WTC11 (cell line): ENCODE results near the gene TMEM165. TPM values are rescaled to one million over a fixed set of nuclear protein-coding genes. Genes with fewer than 3 reads are reported as not detected.

ENCODE experiments used
- ATAC-seq: fragments of 200-7000 bp; cut with Tn5 transposase; 2 replicates; pipeline ENCODE4 v1.10.0; 2021; ENCODE audit warnings: mild to moderate bottlenecking, moderate library complexity
- CTCF ChIA-PET: fragments of 300-600 bp; sonication (Branson Sonifier 250); formaldehyde crosslinking; loops from one replicate; lab custom pipeline; 2021; ENCODE audit warnings: antibody characterized with exemption; lab: Charles Lee
- POLR2A ChIA-PET: fragments of 350-600 bp; sonication (Branson Sonifier 250); formaldehyde crosslinking; loops from one replicate; lab custom pipeline; 2021; ENCODE audit warnings: antibody characterized with exemption; lab: Charles Lee
- DNase-seq: peaks from one replicate; pipeline ENCODE4 v3.0.0; 2021; ENCODE audit warnings: low spot score
- H3K27ac Mint-ChIP-seq: 2 replicates; pipeline ENCODE4 v1.8.0; 2021; ENCODE audit warnings: mixed read lengths
- H3K27me3 Mint-ChIP-seq: 2 replicates; pipeline ENCODE4 v1.8.0; 2021; ENCODE audit warnings: low read depth, mild to moderate bottlenecking, moderate library complexity, mixed read lengths
- H3K36me3 Mint-ChIP-seq: 2 replicates; pipeline ENCODE4 v1.8.0; 2021; ENCODE audit warnings: mixed read lengths
- H3K4me1 Mint-ChIP-seq: 2 replicates; pipeline ENCODE4 v1.8.0; 2022; ENCODE audit warnings: mixed read lengths
- H3K4me3 Mint-ChIP-seq: 2 replicates; pipeline ENCODE4 v1.8.0; 2021; ENCODE audit warnings: mild to moderate bottlenecking, moderate library complexity, mixed read lengths
- H3K9me3 Mint-ChIP-seq: 2 replicates; pipeline ENCODE4 v1.8.0; 2021; ENCODE audit warnings: mixed read lengths
- AR ChIP-seq: fragments of 250-450 bp; sonication (Bioruptor Pico); IDR thresholded peaks from 2 replicates; pipeline ENCODE4 v1.9.0; 2021; ENCODE audit warnings: mild to moderate bottlenecking
- EMX1 ChIP-seq: fragments of 250-450 bp; sonication (Bioruptor Pico); IDR thresholded peaks from 2 replicates; pipeline ENCODE4 v1.8.0; 2021; ENCODE audit warnings: mild to moderate bottlenecking
- GRHL2 ChIP-seq: fragments of 250-450 bp; sonication (Bioruptor Pico); IDR thresholded peaks from 2 replicates; pipeline ENCODE4 v1.8.0; 2022; ENCODE audit warnings: mild to moderate bottlenecking, moderate library complexity; ENCODE audit not compliant: insufficient replicate concordance, severe bottlenecking
- GTF2I ChIP-seq: fragments of 250-450 bp; sonication (Bioruptor Pico); conservative IDR thresholded peaks from 2 replicates; pipeline ENCODE4 v1.4.0; 2021; ENCODE audit warnings: mild to moderate bottlenecking
- HMGA2 ChIP-seq: fragments of 250-450 bp; sonication (Bioruptor Pico); IDR thresholded peaks from 2 replicates; pipeline ENCODE4 v1.4.0; 2021; ENCODE audit warnings: mild to moderate bottlenecking, moderate library complexity
- NR1H2 ChIP-seq: sonication (generic); formaldehyde crosslinking; IDR thresholded peaks from 2 replicates; pipeline ENCODE4 v1.9.0; 2021; ENCODE audit warnings: mild to moderate bottlenecking, moderate library complexity, missing genetic modification reagents
- PRRX2 ChIP-seq: fragments of 250-450 bp; sonication (Bioruptor Pico); IDR thresholded peaks from 2 replicates; pipeline ENCODE4 v1.8.0; 2021; ENCODE audit warnings: mild to moderate bottlenecking
- SMAD4 ChIP-seq: sonication (generic); formaldehyde crosslinking; IDR thresholded peaks from 2 replicates; pipeline ENCODE4 v1.8.0; 2022; ENCODE audit warnings: mild to moderate bottlenecking, missing genetic modification reagents
- SOX15 ChIP-seq: fragments of 250-450 bp; sonication (Bioruptor Pico); IDR thresholded peaks from 2 replicates; pipeline ENCODE4 v1.9.0; 2021; ENCODE audit warnings: mild to moderate bottlenecking
- TEAD1 ChIP-seq: sonication (generic); formaldehyde crosslinking; IDR thresholded peaks from 2 replicates; pipeline ENCODE4 v1.8.0; 2022; ENCODE audit warnings: mild to moderate bottlenecking, missing genetic modification reagents
- ZBTB21 ChIP-seq: sonication (generic); formaldehyde crosslinking; IDR thresholded peaks from 2 replicates; pipeline ENCODE4 v1.8.1; 2023; ENCODE audit warnings: mild to moderate bottlenecking, missing genetic modification reagents, borderline replicate concordance
- ZNF219 ChIP-seq: sonication (generic); formaldehyde crosslinking; IDR thresholded peaks from 2 replicates; pipeline ENCODE4 v1.8.0; 2023; ENCODE audit warnings: missing genetic modification reagents, mild to moderate bottlenecking, borderline replicate concordance
- ZNF396 ChIP-seq: fragments of 250-450 bp; sonication (Bioruptor Pico); IDR thresholded peaks from 2 replicates; pipeline ENCODE4 v1.8.0; 2021; ENCODE audit warnings: mild to moderate bottlenecking, moderate library complexity, borderline replicate concordance
- ZNF512 ChIP-seq: sonication (generic); formaldehyde crosslinking; IDR thresholded peaks from 2 replicates; pipeline ENCODE4 v1.8.1; 2022; ENCODE audit warnings: missing genetic modification reagents, borderline replicate concordance
- total RNA-seq: library from RNA; stranded (reverse); gene quantifications from 3 replicates; pipeline ENCODE4 v1.2.3, GENCODE V29; 2021
- TF ChIP-seq, protein P1 (sequence below): sonication (generic); formaldehyde crosslinking; IDR thresholded peaks from 2 replicates; pipeline ENCODE4 v1.8.0; 2022; ENCODE audit warnings: mild to moderate bottlenecking, missing genetic modification reagents
- TF ChIP-seq, protein P2 (sequence below): sonication (generic); formaldehyde crosslinking; IDR thresholded peaks from 2 replicates; pipeline ENCODE4 v1.8.0; 2023; ENCODE audit warnings: missing genetic modification reagents, mild to moderate bottlenecking, borderline replicate concordance
- TF ChIP-seq, protein P3 (sequence below): sonication (generic); formaldehyde crosslinking; IDR thresholded peaks from 2 replicates; pipeline ENCODE4 v1.8.1; 2022; ENCODE audit warnings: low read depth, mild to moderate bottlenecking, moderate library complexity, missing genetic modification reagents, borderline replicate concordance
- TF ChIP-seq, protein P4 (sequence below): fragments of 200-600 bp; IDR thresholded peaks from 2 replicates; pipeline ENCODE4 v1.8.0; 2022; ENCODE audit warnings: antibody characterized with exemption

TMEM165 gene
- total RNA-seq, 1 experiment from 2014 or later, result 88.6 TPM

- no peak for TF ChIP-seq EMX1 (CRISPR knock-in tag)
- TF ChIP-seq ZBTB21 (CRISPR knock-in tag), result no peak
- no peak for TF ChIP-seq GRHL2 (CRISPR knock-in tag)
- no peak for TF ChIP-seq SMAD4
- TF ChIP-seq, protein P1, sequence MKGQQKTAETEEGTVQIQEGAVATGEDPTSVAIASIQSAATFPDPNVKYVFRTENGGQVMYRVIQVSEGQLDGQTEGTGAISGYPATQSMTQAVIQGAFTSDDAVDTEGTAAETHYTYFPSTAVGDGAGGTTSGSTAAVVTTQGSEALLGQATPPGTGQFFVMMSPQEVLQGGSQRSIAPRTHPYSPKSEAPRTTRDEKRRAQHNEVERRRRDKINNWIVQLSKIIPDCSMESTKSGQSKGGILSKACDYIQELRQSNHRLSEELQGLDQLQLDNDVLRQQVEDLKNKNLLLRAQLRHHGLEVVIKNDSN, result no peak
- TF ChIP-seq NR1H2, result no peak
- TF ChIP-seq, protein P2, sequence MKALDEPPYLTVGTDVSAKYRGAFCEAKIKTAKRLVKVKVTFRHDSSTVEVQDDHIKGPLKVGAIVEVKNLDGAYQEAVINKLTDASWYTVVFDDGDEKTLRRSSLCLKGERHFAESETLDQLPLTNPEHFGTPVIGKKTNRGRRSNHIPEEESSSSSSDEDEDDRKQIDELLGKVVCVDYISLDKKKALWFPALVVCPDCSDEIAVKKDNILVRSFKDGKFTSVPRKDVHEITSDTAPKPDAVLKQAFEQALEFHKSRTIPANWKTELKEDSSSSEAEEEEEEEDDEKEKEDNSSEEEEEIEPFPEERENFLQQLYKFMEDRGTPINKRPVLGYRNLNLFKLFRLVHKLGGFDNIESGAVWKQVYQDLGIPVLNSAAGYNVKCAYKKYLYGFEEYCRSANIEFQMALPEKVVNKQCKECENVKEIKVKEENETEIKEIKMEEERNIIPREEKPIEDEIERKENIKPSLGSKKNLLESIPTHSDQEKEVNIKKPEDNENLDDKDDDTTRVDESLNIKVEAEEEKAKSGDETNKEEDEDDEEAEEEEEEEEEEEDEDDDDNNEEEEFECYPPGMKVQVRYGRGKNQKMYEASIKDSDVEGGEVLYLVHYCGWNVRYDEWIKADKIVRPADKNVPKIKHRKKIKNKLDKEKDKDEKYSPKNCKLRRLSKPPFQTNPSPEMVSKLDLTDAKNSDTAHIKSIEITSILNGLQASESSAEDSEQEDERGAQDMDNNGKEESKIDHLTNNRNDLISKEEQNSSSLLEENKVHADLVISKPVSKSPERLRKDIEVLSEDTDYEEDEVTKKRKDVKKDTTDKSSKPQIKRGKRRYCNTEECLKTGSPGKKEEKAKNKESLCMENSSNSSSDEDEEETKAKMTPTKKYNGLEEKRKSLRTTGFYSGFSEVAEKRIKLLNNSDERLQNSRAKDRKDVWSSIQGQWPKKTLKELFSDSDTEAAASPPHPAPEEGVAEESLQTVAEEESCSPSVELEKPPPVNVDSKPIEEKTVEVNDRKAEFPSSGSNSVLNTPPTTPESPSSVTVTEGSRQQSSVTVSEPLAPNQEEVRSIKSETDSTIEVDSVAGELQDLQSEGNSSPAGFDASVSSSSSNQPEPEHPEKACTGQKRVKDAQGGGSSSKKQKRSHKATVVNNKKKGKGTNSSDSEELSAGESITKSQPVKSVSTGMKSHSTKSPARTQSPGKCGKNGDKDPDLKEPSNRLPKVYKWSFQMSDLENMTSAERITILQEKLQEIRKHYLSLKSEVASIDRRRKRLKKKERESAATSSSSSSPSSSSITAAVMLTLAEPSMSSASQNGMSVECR (CRISPR knock-in tag), result no peak
- TF ChIP-seq, protein P3, sequence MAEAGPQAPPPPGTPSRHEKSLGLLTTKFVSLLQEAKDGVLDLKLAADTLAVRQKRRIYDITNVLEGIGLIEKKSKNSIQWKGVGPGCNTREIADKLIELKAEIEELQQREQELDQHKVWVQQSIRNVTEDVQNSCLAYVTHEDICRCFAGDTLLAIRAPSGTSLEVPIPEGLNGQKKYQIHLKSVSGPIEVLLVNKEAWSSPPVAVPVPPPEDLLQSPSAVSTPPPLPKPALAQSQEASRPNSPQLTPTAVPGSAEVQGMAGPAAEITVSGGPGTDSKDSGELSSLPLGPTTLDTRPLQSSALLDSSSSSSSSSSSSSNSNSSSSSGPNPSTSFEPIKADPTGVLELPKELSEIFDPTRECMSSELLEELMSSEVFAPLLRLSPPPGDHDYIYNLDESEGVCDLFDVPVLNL (CRISPR knock-in tag), result no peak
- TF ChIP-seq, protein P4, sequence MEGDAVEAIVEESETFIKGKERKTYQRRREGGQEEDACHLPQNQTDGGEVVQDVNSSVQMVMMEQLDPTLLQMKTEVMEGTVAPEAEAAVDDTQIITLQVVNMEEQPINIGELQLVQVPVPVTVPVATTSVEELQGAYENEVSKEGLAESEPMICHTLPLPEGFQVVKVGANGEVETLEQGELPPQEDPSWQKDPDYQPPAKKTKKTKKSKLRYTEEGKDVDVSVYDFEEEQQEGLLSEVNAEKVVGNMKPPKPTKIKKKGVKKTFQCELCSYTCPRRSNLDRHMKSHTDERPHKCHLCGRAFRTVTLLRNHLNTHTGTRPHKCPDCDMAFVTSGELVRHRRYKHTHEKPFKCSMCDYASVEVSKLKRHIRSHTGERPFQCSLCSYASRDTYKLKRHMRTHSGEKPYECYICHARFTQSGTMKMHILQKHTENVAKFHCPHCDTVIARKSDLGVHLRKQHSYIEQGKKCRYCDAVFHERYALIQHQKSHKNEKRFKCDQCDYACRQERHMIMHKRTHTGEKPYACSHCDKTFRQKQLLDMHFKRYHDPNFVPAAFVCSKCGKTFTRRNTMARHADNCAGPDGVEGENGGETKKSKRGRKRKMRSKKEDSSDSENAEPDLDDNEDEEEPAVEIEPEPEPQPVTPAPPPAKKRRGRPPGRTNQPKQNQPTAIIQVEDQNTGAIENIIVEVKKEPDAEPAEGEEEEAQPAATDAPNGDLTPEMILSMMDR, result no peak
- TF ChIP-seq PRRX2 (CRISPR knock-in tag), result no peak
- no peak for TF ChIP-seq TEAD1 (CRISPR knock-in tag)
- TF ChIP-seq GTF2I, result no peak
- no peak for TF ChIP-seq HMGA2 (CRISPR knock-in tag)
- no peak for TF ChIP-seq ZNF396 (CRISPR knock-in tag)
- Mint-ChIP-seq H3K4me3 (peak overlapping the region; percentile 38), H3K27ac (no peak overlapping the region; the same call in 1 of the 2 replicates), H3K4me1 (peaks cover 27% of the 10 kb centered on the region), H3K36me3 (peaks cover 14% of the 10 kb centered on the region), H3K9me3 (no peaks in the 10 kb centered on the region), H3K27me3 (peaks cover 2% of the 10 kb centered on the region; the same call in 1 of the 2 replicates)
- DNase-seq (no peak), ATAC-seq (no peak)
- CTCF ChIA-PET, result interaction anchor here (0.6 to 1.1 kb wide), 2 partner anchors 20 to 395 kb away, joined by 3 read pairs; no protein-coding TSS in a partner anchor
- POLR2A ChIA-PET, result no interaction called here
Observed at GRCh38 chr4:55393461-55394320, 2.1 kb upstream of the TMEM165 start.

DNA sequence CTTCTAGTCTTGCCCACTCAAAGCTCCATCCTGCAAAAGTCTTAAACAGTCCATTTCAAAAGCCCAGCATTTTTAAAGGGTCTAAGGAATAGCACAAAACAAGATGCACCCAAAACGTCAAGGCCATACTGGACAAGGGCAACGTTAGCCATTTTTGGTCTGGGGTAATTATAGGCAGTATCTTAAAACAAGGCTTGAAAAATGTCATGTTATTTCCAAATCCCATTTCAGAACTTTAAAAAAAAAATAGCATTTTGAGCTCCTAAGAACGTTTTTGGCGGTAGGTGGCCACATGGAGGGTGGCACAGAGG lies 584 bp upstream of the TMEM165 start:
- ATAC-seq (no peak), DNase-seq (no peak)
- peak overlapping the region; percentile 86 for H3K4me3 Mint-ChIP-seq
- H3K27ac Mint-ChIP-seq, result peak overlapping the region; percentile 97
- ChIA-PET CTCF (interaction anchor here (0.7 to 2.9 kb wide), 4 partner anchors 9 to 424 kb away, joined by 3 to 7 read pairs (median 4); partner anchors contain the start of gene SRD5A3), POLR2A (interaction anchor here (0.7 to 1.8 kb wide), 6 partner anchors 8 to 425 kb away, joined by 3 to 7 read pairs (median 3); partner anchors contain the start of genes EXOC1L and SRD5A3)
- no peaks in the 10 kb centered on the region for H3K9me3 Mint-ChIP-seq
- peaks cover 35% of the 10 kb centered on the region for H3K4me1 Mint-ChIP-seq
- H3K36me3 Mint-ChIP-seq, result peaks cover 18% of the 10 kb centered on the region
- H3K27me3 Mint-ChIP-seq, result peaks cover 2% of the 10 kb centered on the region; the same call in 1 of the 2 replicates
- TF ChIP-seq ZNF512 (CRISPR knock-in tag), result 0 out of 2 replicates have a peak, but pooled peaks have one; percentile 11
- TF ChIP-seq SOX15 (CRISPR knock-in tag), result no peak
- TF ChIP-seq AR (CRISPR knock-in tag), result no peak
- TF ChIP-seq ZNF219 (CRISPR knock-in tag), result no peak
